ENCODE data around the gene DNMT3B. TPM values are rescaled to one million over a fixed set of nuclear protein-coding genes. Genes with fewer than 3 reads are reported as not detected.
A peak's percentile ranks its signal among the peaks of the same experiment; 100 is the strongest.

Gene DNMT3B
- total RNA-seq, 4 donors from 2014 or later, result 2.2 to 2.7 (median 2.3) TPM

DNA sequence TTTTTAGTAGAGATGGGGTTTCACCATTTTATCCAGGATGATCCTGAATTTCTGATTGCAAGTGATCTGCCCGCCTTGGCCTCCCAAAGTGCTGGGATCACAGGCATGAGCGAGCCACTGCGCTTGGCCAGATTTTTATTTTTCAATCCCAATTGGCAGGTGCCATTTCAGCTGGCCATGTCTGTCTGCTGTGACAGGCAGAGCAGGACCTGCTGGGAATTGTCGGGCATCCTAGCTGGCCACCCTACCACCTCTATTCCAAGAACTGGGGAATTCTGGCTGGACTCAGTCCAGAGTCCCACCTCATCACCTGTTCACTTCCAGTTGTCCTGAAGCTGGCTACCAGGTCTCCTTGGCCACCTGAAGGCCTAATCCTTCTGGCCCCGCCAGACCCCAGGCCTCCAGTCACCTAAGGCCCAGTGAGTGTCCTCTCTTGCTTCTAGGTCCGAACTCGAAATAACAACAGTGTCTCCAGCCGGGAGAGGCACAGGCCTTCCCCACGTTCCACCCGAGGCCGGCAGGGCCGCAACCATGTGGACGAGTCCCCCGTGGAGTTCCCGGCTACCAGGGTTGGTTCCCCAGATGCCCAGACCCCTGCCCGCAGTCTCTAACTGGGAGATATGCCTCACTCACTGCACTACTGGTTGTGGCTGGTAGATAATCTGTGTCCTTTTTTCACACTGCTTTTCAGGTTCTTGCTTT lies 24.0 kb downstream of the DNMT3B start:
- intact Hi-C loops (cut with DNase I), result loop anchor here (5.0 to 10.0 kb wide), 2 partner anchors 106 to 261 kb away; no protein-coding TSS in a partner anchor
- 96 to 98% methylated on average over 16 of the region's 16 CpGs for WGBS, 2 donors
- H3K36me3 ChIP-seq, result no peaks in the 10 kb centered on the region
- no peak for TF ChIP-seq POLR2A (IDR thresholded peaks at IDR 0.05)
- TF ChIP-seq, protein P1, sequence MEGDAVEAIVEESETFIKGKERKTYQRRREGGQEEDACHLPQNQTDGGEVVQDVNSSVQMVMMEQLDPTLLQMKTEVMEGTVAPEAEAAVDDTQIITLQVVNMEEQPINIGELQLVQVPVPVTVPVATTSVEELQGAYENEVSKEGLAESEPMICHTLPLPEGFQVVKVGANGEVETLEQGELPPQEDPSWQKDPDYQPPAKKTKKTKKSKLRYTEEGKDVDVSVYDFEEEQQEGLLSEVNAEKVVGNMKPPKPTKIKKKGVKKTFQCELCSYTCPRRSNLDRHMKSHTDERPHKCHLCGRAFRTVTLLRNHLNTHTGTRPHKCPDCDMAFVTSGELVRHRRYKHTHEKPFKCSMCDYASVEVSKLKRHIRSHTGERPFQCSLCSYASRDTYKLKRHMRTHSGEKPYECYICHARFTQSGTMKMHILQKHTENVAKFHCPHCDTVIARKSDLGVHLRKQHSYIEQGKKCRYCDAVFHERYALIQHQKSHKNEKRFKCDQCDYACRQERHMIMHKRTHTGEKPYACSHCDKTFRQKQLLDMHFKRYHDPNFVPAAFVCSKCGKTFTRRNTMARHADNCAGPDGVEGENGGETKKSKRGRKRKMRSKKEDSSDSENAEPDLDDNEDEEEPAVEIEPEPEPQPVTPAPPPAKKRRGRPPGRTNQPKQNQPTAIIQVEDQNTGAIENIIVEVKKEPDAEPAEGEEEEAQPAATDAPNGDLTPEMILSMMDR (IDR thresholded peaks at IDR 0.05), result no peak
- no peak overlapping the region for H3K4me3 ChIP-seq (replicated peaks in 1 of 3)
- no peaks in the 10 kb centered on the region for H3K4me1 ChIP-seq
- no peak for DNase-seq
- no peak overlapping the region for H3K27ac ChIP-seq
- no peaks in the 10 kb centered on the region for H3K9me3 ChIP-seq
- no peaks in the 10 kb centered on the region for H3K27me3 ChIP-seq

DNA sequence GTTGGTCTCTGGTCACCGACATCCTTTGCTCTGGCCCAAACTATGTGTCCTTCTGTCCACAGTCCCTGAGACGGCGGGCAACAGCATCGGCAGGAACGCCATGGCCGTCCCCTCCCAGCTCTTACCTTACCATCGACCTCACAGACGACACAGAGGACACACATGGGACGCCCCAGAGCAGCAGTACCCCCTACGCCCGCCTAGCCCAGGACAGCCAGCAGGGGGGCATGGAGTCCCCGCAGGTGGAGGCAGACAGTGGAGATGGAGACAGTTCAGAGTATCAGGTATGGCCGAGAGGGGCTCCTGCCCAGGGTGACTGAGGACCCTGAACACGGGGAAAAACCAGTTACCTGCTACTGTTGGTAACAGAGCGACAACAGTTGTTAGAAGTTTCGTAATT lies 25.0 kb downstream of the DNMT3B start:
- H3K36me3 ChIP-seq, result no peaks in the 10 kb centered on the region

DNA sequence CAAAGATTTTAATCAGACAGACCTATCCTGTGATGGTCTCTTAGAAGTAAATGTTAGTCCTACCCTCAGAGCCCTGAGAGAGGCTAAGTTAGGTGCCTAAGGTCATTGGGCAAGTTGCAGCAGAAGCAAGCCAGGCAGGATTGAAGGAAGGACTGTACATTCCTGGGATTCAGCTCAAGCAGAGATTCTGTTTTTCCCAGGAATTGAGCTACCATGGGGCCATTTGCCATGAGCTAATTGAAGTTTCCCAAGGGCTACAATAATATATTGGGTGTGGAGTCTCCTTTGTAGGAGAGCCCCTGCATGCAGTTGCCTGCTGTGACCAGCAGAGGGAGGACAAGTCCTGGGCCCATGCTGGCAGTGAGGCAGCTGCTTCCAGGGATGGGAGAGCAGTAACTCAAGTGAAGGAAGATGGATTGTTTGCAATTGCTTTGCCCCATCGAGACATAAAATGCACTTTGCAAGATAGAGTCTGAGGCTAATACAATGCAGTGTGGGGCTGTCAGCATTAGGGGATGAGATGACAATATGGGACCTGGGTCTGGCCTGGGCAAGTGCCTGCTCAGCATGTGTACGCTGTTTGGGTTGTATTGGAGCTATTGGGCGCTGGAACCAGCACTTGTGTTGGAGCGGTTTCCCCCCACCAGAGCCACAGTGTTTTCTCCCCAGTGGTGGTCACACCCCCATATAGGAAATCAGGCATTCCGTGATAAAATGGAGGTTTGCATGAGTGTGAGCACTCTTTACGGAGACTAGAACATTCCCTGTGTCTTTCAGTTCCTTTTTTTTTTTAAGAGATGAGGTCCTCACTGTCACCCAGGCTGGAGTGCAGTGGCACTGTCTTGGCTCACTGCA lies 27.9 kb downstream of the DNMT3B start:
- WGBS, 2 donors, result 76 to 77% methylated on average over 6 of the region's 6 CpGs
- Histone ChIP-seq H3K4me1 (no peaks in the 10 kb centered on the region), H3K27me3 (no peaks in the 10 kb centered on the region), H3K27ac (no peak overlapping the region), H3K9me3 (no peaks in the 10 kb centered on the region), H3K36me3 (no peaks in the 10 kb centered on the region), H3K4me3 (replicated peaks in 1 of 3) (no peak overlapping the region)
- TF ChIP-seq, protein P1 (IDR thresholded peaks at IDR 0.05), result peak; percentile 89 to 99 (median 96)
- TF ChIP-seq POLR2A (IDR thresholded peaks at IDR 0.05), result no peak
- peak; percentile 71 to 75 for DNase-seq
- intact Hi-C loops (cut with DNase I), result loop anchor here (5.0 to 10.0 kb wide), 2 partner anchors 102 to 265 kb away; no protein-coding TSS in a partner anchor

More for the DNA sequence above, 25.0 kb downstream of the DNMT3B start:
- WGBS, 2 donors, result 94 to 95% methylated on average over 16 of the region's 16 CpGs
- no peak overlapping the region for H3K4me3 ChIP-seq (replicated peaks in 1 of 3)
- DNase-seq, result no peak
- H3K9me3 ChIP-seq, result no peaks in the 10 kb centered on the region
- intact Hi-C loops (cut with DNase I), result loop anchor here (5.0 to 10.0 kb wide), 2 partner anchors 105 to 262 kb away; no protein-coding TSS in a partner anchor
- TF ChIP-seq POLR2A (IDR thresholded peaks at IDR 0.05), result no peak
- TF ChIP-seq, protein P1 (IDR thresholded peaks at IDR 0.05), result no peak
- no peaks in the 10 kb centered on the region for H3K4me1 ChIP-seq
- H3K27ac ChIP-seq, result no peak overlapping the region
- no peaks in the 10 kb centered on the region for H3K27me3 ChIP-seq

DNA sequence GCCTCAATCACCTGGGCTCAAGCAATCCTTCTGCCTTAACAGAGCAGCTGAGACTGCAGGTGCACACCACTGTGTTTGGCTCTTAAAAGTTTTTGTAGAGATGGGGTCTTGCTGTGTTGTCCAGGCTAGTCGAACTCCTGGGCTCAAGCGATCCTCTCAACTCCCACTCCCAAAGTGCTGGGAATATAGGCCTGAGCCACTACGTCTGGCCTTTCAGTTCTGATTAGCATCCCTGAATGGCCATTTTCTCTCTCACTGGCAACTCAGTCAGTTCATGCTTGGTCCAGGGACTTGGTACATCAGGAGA lies 28.5 kb downstream of the DNMT3B start:
- TF ChIP-seq, protein P1 (IDR thresholded peaks at IDR 0.05), result no peak
- no peak for TF ChIP-seq POLR2A (IDR thresholded peaks at IDR 0.05)
- DNase-seq, result no peak
- H3K27ac ChIP-seq, result no peak overlapping the region
- H3K9me3 ChIP-seq, result no peaks in the 10 kb centered on the region
- no peaks in the 10 kb centered on the region for H3K4me1 ChIP-seq
- WGBS, 2 donors, result 90 to 93% methylated on average over 3 of the region's 3 CpGs
- no peaks in the 10 kb centered on the region for H3K27me3 ChIP-seq
- intact Hi-C loops (cut with DNase I), result no loop called here
- H3K36me3 ChIP-seq, result no peaks in the 10 kb centered on the region
- no peak overlapping the region for H3K4me3 ChIP-seq (replicated peaks in 1 of 3)

DNA sequence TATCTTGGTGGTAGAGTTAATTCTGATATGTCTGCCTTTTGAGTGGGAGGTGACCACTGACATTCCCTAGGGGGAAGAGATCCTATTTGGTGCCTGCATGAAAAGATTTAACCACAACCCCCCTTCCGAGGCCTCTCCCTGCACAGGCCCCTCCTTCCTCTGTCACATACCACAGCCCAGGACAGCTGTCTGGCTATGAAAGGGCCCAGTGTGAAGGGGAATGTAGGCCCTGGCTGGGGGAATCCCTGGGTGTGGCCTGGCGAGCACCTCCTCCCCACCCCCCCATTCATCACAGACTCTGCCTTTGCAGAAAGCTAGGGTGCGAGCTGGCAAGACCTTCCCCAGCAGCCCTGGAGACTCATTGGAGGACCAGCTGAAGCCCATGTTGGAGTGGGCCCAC lies 30.1 kb downstream of the DNMT3B start:
- DNase-seq, result no peak
- H3K9me3 ChIP-seq, result no peaks in the 10 kb centered on the region
- no peak for TF ChIP-seq POLR2A (IDR thresholded peaks at IDR 0.05)
- TF ChIP-seq, protein P1 (IDR thresholded peaks at IDR 0.05), result no peak
- H3K27me3 ChIP-seq, result no peaks in the 10 kb centered on the region
- no peaks in the 10 kb centered on the region for H3K4me1 ChIP-seq
- H3K36me3 ChIP-seq, result no peaks in the 10 kb centered on the region
- no peak overlapping the region for H3K4me3 ChIP-seq (replicated peaks in 1 of 3)
- WGBS, 2 donors, result 86 to 94% methylated on average over 2 to 3 of the region's 3 CpGs
- H3K27ac ChIP-seq, result no peak overlapping the region
- intact Hi-C loops (cut with DNase I), result no loop called here

Measured in thyroid gland (tissue), 4 donors.